GM21390 (cell line): ENCODE data around the gene PHC3.
A peak's percentile ranks its signal among the peaks of the same experiment; 100 is the strongest.
"Not testable (repeated sequence)": the region's sequence is repeated elsewhere in the genome, so short reads cannot be mapped to it uniquely, and the experiment has no call there.

ENCODE experiments used
- ATAC-seq: cut with Tn5 transposase; IDR thresholded peaks from one replicate; pipeline ENCODE4 v1.9.1; 2021; ENCODE audit not compliant: unreplicated experiment

PHC3 gene

DNA sequence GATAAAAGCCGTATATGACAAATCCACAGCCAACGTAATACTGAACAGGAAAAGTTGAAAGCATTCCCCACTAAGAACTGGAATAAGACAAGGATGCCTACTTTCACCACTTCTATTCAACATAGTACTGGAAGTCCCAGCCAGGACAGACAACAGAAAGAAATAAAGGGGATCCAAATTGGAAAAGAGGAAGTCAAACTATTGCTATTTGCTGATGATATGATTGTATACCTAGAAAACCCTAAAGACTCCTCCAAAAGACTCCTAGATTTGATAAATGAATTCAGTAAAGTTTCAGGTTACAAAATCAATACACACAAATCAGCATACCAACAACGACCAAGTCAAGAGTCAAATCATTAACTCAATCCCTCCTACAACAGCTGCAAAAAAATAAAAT is 14.2 kb upstream of the PHC3 start:
- not testable (repeated sequence) for ATAC-seq

DNA sequence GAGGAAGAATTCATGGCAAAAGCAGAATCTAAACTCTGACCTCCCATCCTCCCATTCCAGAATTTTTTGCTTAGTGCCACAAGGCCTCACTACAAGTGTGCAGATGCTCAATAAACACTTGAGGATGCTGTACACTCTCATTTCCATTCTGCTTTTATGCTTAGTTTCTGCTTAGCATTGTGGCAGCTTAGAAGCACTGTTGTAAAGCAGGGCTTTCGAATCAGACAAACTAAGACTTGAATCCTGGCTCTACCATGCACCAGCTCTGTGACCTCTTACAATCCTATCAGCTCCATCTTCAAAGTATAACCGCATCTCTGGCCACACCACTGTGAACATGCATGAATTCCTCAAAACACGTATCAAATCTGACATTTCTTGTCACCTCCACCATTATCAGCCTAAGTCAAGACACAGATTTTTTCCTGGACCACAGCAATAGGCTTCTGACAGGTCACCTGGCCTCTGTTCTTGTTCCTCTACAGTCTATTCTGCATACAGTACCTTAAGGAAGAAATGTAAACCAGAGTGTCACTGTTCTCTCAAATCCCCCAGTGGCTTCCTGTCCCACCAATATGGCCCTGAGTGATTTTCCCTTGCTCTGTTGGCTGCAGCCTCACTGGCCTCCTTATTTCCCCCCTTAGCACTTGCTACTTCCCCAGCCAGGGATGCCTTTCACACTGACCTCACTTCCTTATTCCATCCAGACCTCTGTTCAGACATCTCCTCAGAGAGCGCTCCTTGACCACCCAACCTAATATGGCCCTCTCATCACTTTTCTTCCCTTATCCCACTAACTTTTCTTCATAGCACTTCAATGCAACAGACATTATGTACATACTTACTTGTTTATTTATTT is 8.1 kb upstream of the PHC3 start:
- peak; percentile 34 for ATAC-seq

DNA sequence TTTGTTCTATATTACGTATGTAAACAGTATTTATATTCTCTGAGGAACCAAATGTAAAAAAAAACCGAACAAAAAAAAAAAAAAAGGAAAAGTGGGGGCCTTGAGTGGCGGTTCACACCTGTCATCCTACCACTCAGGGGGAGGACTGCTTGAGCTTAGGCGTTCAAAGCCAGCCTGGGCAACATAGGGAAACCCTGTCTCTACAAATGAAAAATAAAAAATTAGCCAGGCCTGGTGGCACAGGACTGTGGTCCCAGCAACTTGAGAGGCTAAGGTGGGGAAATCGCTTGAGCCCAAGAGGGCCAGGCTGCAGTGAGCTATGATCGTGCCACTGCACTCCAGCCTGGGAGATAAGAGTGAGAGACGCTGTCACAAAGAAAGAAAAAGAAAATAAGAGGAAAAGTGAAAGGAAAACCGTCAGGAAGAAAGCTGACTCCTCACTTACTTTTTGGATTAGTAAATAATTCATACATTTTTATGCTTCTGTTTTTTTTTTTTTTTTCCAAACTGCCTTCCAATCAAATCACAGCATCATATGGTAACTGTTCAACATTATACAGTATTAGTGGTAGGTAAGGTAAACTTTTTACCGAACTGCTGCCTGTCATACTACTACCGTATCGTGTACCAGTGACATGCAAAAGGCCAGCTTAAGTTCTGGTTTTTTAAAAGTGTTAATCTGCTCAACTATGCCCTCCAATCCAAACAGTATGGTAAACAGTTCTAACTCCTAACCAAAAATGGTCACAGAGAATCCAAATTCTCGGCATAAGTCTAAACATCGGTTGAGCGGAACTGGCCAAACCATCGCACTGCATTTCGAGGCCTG is 1.2 kb downstream of the PHC3 start:
- ATAC-seq = peak; percentile 31

DNA sequence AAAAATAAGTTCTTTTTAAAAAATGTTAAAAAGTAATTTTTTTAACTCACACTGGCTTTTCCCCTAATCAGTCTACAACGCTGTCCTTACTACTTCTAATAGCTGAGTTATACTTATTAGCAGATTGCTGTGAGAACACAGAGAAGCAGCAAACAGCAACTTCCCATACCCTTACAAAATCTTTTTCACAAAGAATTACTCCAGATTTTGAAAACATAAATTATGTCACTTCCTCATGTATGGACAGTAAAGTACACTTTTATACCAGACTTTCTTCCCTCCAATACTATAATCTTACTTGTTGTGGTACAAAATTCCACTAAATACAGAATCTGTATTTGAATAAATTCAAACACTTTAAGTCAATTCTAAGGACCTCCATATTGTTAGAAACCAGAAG is 2.1 kb downstream of the PHC3 start:
- ATAC-seq = no peak

DNA sequence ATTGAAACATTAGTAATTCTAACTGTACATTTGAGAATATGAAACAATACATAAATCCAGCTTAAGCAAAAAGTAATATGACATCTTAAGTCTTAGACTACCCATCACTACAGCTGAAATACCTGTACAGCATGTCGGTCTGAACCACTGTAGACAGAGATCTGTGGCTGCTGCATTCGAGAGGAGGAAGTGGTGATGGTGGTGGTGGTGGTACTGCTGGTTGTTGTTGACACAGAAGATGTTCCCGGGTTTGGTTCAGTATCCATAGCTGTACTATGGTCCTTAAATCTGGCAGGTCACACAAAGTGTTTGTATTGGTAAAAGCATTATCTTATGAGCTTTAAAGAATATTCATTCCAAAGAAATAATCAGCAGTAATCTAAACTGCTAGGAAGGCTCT is 2.9 kb downstream of the PHC3 start:
- no peak for ATAC-seq

DNA sequence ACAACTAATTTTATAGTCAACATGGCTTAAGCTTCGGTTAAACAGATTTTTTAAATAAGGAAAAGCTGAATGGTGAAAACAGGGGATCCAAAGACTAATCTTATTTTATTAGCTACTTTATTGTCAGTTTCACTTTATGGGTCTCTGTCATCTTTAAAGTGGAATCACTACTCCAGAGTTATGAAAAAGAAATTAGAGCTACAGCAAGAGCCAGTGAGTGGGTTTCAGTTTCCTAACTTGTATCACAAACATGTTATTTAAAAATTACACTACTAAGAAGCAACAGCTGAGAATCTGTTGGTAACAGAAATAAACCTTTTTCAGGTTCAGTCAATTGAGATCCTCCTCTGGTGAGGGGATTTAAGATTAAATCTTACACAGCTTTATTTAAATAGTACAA is 10.0 kb downstream of the PHC3 start:
- peak; percentile 93 for ATAC-seq

DNA sequence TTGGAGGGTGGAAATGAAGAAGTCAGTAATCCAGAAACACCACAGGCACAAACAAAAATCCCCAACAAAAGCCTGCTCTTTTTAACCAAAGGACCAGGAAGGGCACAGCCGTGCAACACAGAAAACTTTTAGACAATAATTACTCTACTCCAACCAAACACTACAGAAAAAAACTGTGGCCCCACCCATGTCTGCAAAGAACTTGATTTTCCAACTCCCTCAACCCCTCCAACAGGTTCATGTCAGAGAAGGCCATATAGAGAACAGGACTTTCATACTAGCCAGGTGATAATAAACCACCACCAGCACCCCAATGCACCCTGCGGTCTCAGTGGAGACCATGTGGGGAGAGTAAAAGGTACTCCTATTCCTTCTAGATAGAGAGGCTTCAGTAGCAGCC is 16.8 kb downstream of the PHC3 start:
- ATAC-seq = no peak

DNA sequence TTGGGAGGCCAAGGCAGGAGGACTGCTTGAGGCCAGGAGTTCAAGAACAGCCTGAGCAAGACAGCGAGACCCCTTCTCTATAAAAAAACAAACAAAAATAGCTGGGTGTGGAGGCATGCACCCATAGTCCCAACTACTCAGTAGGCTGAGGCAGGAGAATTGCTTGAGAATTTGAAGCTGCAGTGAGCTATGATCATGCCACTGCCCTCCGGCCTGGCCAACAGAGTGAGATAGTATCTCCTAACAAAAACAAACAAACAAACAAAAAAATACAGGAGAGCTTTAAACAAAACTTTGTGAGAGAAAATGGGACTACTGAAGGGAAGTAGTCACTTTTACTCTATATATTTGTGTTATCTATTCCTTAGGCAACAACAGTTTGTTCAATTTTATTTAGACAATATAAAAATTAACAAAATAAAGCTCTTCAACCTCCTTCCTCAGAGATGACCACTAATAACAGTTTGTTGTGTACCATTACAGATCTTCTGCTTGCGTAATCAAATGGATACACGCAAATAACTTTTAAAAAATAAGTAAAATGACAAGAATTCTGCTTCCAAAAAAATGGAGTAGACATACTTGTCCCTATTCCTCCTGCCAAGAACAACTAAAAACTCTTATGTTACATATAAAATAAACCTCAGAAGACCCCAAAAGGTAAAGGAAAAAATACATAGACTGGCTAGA is 17.4 kb downstream of the PHC3 start:
- no peak for ATAC-seq

DNA sequence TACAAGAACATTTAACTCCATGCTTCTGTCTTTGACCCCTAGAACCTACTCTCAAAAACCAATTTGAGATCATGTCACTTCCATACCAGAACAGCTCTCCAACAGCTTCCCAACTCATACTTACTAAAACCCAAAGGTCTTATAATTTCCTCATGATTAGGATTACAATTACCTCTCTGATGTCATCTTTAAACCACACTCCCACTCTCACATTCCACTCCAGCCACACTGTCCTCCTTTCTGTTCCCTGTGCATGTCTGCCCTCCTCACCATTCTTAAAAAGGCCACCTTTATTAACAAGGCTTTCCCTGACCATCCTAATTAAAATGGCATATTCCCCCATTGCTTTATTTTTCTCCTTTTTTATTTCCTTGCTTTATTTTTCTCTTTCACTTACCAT is 18.9 kb downstream of the PHC3 start:
- no peak for ATAC-seq

DNA sequence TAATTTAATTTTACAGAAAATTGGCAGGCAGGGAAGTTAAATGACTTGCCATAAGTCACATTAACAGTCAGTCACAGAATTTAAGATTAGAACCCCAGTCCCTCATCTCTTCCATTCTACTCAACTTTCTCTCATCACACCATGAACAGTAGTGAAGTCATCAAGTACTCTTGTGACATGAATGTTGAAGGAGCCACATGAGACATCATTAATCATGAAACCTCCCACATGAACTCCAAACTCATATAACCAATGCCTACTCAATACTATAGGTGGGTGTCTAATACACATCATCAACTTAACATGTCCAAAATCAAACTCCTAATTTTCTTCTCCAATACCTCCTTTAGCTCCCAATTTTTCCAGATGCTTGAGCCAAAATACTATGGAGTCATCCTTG is 19.5 kb downstream of the PHC3 start:
- no peak for ATAC-seq

DNA sequence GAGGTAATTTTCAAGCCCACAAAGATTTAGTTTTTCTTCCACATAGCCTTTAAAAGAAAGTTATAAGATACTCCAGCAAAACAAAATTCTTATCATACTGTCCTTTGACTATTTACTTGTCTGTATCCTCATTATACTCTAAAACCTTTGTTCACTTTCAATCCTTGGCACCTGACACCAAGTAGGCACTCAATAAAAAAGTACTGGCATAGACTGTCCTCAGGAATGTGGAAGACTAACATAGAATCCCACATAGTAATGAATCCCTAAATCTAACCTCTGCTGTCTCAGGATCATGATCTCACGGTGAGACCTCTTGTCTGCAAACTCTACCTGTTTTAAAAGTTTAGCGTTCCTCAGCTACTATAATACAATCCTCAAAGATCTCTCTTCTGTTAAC is 21.6 kb downstream of the PHC3 start:
- no peak for ATAC-seq

DNA sequence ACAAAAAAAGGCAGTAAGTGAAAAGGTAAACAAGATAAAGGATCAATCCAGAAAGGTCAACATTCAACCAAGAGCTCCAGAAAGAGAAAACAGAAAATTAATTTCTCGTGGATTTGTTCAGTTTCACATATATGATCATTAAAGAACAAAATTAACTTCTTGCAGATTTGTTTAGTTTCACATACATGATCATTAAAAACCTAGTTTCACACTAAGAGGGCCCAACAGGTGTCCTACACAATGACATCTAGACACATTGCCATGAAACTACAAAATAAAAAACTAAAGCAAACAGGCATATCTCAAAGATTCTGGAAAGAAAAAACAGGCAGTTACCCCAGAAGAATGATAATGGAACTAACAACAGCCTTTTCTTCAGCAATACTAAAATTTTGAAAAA is 22.1 kb downstream of the PHC3 start:
- ATAC-seq = no peak

DNA sequence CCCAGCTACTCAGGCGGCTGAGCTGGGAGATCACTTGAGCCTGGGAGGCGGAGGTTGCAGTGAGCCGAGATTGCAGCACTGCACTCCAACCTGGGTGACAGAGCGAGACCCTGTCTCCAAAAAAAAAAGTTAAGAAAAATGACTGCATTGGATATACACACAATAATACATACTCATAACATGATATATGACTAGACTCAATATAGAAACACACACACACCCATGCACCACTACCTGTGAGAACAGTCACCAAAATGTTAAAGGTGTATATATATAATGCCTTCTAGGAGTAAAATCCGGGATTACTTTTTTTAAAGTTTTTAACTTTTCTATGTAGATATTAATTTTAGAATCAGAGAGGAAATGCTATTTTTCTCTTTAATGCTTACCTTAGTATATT is 25.9 kb downstream of the PHC3 start:
- no peak for ATAC-seq

DNA sequence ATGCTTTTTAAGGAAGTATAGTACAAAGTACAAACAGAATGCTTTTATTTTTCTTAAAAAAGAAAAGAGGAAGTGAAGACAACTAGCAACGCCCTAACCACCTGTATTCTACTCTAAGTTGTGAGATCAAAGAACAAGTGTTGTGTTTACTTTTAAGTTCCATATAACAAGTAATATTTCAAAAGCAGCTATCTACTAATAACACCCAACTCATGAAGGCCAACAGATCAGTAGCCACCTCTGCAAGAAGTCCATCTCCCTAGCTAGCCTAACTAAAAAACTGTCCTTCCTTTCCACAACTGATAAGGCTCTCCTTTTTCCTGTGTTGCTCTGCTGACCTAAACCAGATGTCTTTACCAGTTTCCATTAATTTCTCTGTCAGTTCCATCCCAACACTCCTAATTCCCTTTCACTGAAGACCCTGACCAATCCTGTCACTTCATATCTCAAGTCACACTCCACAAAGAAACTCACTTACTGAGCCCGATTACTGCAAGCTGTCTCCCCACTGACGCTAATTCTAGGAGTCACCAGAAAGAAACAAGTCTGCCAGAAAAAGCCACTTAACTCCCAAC is 26.9 kb downstream of the PHC3 start:
- ATAC-seq = peak; percentile 88

DNA sequence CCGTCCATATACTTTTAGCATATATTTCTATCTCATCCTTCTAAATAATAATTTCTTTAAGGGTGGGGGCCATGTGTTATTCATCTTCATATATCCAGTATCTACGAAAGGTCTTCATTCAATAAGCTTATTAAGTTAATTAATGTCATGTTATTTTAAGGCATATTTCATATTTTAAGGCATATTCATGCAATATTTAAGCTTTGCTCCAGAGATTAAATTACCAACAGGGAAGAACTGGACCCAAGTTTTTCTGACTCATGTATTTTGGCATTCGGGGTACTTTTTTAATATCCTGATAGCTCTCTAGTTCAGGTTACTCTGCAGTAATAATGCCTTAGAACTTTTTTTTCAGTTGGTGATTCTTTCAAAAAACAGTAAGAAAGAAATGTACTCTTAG is 27.4 kb downstream of the PHC3 start:
- ATAC-seq = peak; percentile 7

DNA sequence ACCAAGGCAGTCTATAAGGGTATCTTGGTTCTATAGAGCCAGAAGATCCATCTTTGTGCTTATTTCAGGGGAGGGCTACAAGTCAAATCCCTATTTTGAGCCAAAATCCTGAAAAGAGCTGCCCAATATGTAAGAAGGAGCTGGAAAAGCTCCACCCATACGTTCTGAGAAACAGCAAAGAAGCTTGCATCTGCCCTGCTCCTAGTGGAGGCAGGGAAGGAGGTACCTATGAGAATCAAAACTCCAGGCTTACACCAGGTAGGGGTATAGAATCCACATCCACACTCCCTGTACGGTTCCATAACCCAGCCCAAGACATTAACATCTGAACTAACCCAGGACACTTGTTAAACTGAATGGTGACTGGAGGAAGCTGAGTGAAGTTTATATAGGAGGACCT is 30.0 kb downstream of the PHC3 start:
- ATAC-seq = no peak

DNA sequence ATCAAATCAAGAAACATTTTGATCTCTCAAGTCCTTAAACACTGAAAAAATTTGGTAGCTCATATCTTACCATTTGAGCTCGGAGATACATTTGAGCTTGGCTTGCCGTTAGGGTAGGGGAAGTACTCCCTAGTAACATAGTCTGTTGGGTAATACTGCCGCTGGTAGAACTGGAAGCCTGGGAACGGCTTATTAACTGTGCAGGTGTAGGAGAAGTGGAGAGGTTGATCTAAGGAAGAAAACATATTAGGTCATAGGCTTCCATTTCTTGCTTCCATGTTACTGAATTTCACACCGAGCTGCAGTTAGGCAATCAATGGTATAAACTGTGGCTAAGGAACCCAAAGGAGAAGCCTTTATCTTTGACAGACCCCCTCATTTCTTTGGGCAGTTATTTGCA is 32.5 kb downstream of the PHC3 start:
- no peak for ATAC-seq

DNA sequence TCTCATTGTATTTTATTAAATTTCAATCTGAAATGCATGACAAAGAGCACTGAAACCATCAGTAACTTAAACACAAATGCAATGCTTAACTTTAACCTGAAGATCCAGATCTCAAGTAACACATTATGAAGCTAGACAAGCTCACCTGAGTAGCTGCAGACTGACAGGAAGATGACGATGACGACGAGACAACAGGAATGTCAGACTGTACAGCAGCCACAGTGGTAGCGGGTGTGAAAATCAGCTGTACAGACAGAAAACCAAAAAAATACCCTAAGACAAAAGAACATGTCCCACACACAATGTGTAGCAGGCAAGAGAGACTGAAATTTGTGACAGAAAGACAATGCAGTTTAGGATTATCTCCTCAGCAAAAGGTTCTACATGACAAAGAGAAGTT is 36.3 kb downstream of the PHC3 start:
- no peak for ATAC-seq

DNA sequence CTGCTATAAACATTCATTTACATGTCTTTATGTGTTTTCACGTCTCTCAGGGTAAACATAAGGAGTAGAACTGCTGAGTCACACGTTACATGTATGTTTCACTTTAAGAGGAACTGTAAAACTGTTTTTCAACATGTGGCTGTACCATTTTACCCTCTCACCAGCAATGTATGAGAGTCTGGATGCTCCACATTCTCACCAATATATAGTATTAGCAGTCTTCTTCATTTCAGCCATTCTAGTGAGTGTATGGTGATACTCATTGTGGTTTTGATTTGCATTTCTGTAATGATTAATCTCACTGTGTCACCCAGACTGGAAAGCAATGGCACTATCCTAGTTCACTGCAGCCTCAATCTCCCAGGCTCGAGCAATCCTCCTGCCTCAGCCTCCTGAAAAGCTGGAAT is 37.1 kb downstream of the PHC3 start:
- peak; percentile 92 for ATAC-seq

DNA sequence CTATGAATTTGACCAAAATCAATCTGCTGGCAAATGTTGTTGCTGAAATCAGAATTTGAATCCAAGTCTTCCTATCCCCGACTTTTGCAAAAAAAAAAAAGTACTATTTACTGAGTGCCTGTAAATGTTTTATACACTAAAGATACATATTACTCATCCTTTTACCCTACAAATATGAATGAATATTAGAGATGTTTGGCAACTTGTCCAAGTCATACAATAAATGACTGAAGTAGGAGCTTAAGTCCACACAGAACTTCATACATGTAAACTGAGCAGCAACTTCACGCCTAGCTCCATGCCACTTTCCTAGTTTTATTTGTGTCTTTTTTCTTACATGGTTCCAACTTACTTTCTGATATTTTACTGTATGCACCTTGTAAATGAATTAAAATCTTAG is 39.2 kb downstream of the PHC3 start:
- ATAC-seq = no peak

DNA sequence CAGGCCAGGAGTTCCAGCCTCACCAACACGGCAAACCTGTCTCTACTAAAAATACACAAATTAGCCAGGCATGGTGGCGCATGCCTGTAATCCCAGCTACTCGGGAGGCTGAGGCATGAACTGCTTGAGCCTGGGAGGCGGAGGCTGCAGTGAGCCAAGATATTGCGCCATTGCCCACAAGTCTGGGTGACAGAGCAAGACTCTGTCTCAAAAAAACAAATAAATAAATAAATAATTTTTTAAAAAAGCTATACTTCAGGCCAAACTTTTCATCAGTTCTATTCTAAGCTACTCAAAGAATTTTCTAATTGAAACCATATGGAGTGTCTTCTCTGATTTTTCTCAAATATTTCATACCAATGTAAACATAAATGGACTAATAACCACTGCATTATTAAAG is 43.5 kb downstream of the PHC3 start:
- ATAC-seq = no peak
